H1 (cell line): Measurements from ENCODE around the gene CUL1. TPM values are rescaled to one million over a fixed set of nuclear protein-coding genes. Genes with fewer than 3 reads are reported as not detected.

ENCODE experiments used
- CTCF ChIA-PET: fragments of 300-600 bp; sonication (Branson Sonifier 250); formaldehyde crosslinking; loops from one replicate; lab custom pipeline; 2021; ENCODE audit not compliant: partially characterized antibody; lab: Charles Lee
- POLR2A ChIA-PET: fragments of 300-600 bp; sonication (Branson Sonifier 250); formaldehyde crosslinking; loops from one replicate; lab custom pipeline; 2021; ENCODE audit warnings: inconsistent platforms; ENCODE audit not compliant: partially characterized antibody; lab: Charles Lee
- DNase-seq, 2 experiments: peaks; one replicate each; pipeline versions ENCODE4 v3.0.0 to v3.0.0-alpha.2; 2010 to 2022; ENCODE audit warnings: low spot score in 2 of 2, low read depth in 1 of 2, mixed read lengths in 1 of 2
- FAIRE-seq: peaks from 2 replicates; lab custom pipeline; 2011; peaks lifted over from hg19 to GRCh38; lab: Jason Lieb, UNC
- H2AFZ ChIP-seq: 2 replicates; pipeline ENCODE4 v1.8.1; 2012; ENCODE audit warnings: low read length, inconsistent platforms
- H2AK5ac ChIP-seq: 2 replicates; pipeline ENCODE4 v1.6.1; 2013; ENCODE audit warnings: low read depth, low read length
- H2BK120ac ChIP-seq: replicated peaks from 2 replicates; pipeline ENCODE3; 2013; ENCODE audit warnings: low read depth, low read length, inconsistent platforms
- H2BK12ac ChIP-seq: 2 replicates; pipeline ENCODE4 v1.6.1; 2013; ENCODE audit warnings: low read depth, low read length
- H2BK15ac ChIP-seq: 2 replicates; pipeline ENCODE4 v1.6.1; 2013; ENCODE audit warnings: low read length
- H2BK20ac ChIP-seq: 2 replicates; pipeline ENCODE4 v1.6.1; 2013; ENCODE audit warnings: low read length
- H2BK5ac ChIP-seq: 2 replicates; pipeline ENCODE4 v1.6.1; 2013; ENCODE audit warnings: low read depth, low read length
- H3K14ac ChIP-seq: 2 replicates; pipeline ENCODE4 v1.6.1; 2013; ENCODE audit warnings: inconsistent platforms; ENCODE audit not compliant: insufficient read length
- H3K18ac ChIP-seq: 2 replicates; pipeline ENCODE4 v1.6.1; 2013; ENCODE audit warnings: low read length; ENCODE audit errors: extremely low read depth
- H3K23ac ChIP-seq: 2 replicates; pipeline ENCODE4 v1.6.1; 2013; ENCODE audit warnings: inconsistent platforms; ENCODE audit not compliant: insufficient read length
- H3K23me2 ChIP-seq: 2 replicates; pipeline ENCODE4 v1.6.1; 2013; ENCODE audit warnings: low read depth, low read length
- H3K27ac ChIP-seq: 2 replicates; pipeline ENCODE4 v1.6.1; 2011; ENCODE audit warnings: low read depth, low read length, inconsistent platforms
- H3K27me3 ChIP-seq, 4 experiments: replicated peaks in 1 of 4; 1 replicate in 1 of 4; 2 replicates in 3 of 4; pipeline versions ENCODE4 v1.6.1 to v1.8.1; 2011 to 2013; ENCODE audit warnings: low read length in 3 of 4, mild to moderate bottlenecking in 3 of 4, inconsistent platforms in 2 of 4, mixed read lengths in 2 of 4, moderate library complexity in 1 of 4; ENCODE audit not compliant: control insufficient read depth in 3 of 4, insufficient read depth in 3 of 4; ENCODE audit errors: extremely low read depth in 1 of 4
- H3K36me3 ChIP-seq, 4 experiments: 2 replicates each; pipeline versions ENCODE4 v1.6.1 to v1.8.1; 2011 to 2013; ENCODE audit warnings: mild to moderate bottlenecking in 4 of 4, low read length in 3 of 4, moderate library complexity in 2 of 4, control low read depth in 1 of 4, inconsistent platforms in 1 of 4; ENCODE audit not compliant: insufficient read depth in 4 of 4, control insufficient read depth in 2 of 4
- H3K4ac ChIP-seq: replicated peaks from 2 replicates; pipeline ENCODE3; 2013; ENCODE audit warnings: low read length, low read depth, mixed read lengths, inconsistent platforms; ENCODE audit not compliant: insufficient read length
- H3K4me1 ChIP-seq, 4 experiments: replicated peaks in 1 of 4; 1 replicate in 1 of 4; 2 replicates in 3 of 4; pipeline versions ENCODE4 v1.6.1 to v1.8.1; 2011 to 2013; ENCODE audit warnings: low read length in 3 of 4, inconsistent platforms in 2 of 4, mixed read lengths in 1 of 4; ENCODE audit not compliant: insufficient read depth in 4 of 4, control insufficient read depth in 3 of 4
- H3K4me2 ChIP-seq, 2 experiments: 2 replicates each; pipeline versions ENCODE4 v1.6.1 to v1.8.1; 2011 to 2013; ENCODE audit warnings: low read depth in 2 of 2, low read length in 2 of 2, control low read depth in 1 of 2, inconsistent platforms in 1 of 2, mild to moderate bottlenecking in 1 of 2; ENCODE audit not compliant: insufficient read depth in 1 of 2
- H3K4me3 ChIP-seq, 4 experiments: fragments of 200-600, 300-600 bp in 1 of 4; sonication (generic), shearing (Covaris generic), sonication (Bioruptor Twin) in 1 of 4; 2 replicates each; pipeline versions ENCODE4 v1.5.1 to v1.8.1; 2011 to 2016; ENCODE audit warnings: low read length in 4 of 4, low read depth in 3 of 4, control low read depth in 2 of 4, inconsistent platforms in 2 of 4, mild to moderate bottlenecking in 2 of 4, mixed read lengths in 1 of 4, moderate library complexity in 1 of 4; ENCODE audit not compliant: insufficient read depth in 2 of 4; ENCODE audit errors: extremely low read depth in 1 of 4
- H3K56ac ChIP-seq: replicated peaks from 2 replicates; pipeline ENCODE3; 2013; ENCODE audit warnings: low read depth, mild to moderate bottlenecking, mixed read lengths, low read length, inconsistent platforms; ENCODE audit not compliant: insufficient read length
- H3K79me1 ChIP-seq: 2 replicates; pipeline ENCODE4 v1.6.1; 2013; ENCODE audit warnings: low read depth, low read length, control low read depth
- H3K79me2 ChIP-seq, 2 experiments: 2 replicates each; pipeline versions ENCODE4 v1.6.1 to v1.8.1; 2012 to 2013; ENCODE audit warnings: low read length in 2 of 2, mild to moderate bottlenecking in 2 of 2, inconsistent platforms in 1 of 2; ENCODE audit not compliant: insufficient read depth in 2 of 2, control insufficient read depth in 1 of 2
- H3K9ac ChIP-seq, 4 experiments: replicated peaks in 1 of 4; 1 replicate in 1 of 4; 2 replicates in 3 of 4; pipeline versions ENCODE4 v1.6.1 to v1.8.1; 2011 to 2013; ENCODE audit warnings: low read depth in 3 of 4, low read length in 3 of 4, control low read depth in 2 of 4, mild to moderate bottlenecking in 2 of 4, moderate library complexity in 2 of 4, inconsistent platforms in 1 of 4; ENCODE audit errors: extremely low read depth in 1 of 4
- H3K9me3 ChIP-seq, 2 experiments: 2 replicates each; pipeline versions ENCODE4 v1.6.1 to v1.8.1; 2012 to 2013; ENCODE audit warnings: mild to moderate bottlenecking in 2 of 2, moderate library complexity in 2 of 2, control low read depth in 1 of 2, inconsistent platforms in 1 of 2, low read depth in 1 of 2, low read length in 1 of 2, mixed read lengths in 1 of 2; ENCODE audit not compliant: insufficient read depth in 2 of 2
- H4K20me1 ChIP-seq, 2 experiments: replicated peaks in 1 of 2; 2 replicates each; pipeline versions ENCODE3 to v1.8.1; 2011 to 2013; ENCODE audit warnings: inconsistent platforms in 2 of 2, low read length in 2 of 2, mild to moderate bottlenecking in 1 of 2; ENCODE audit not compliant: insufficient read depth in 2 of 2, control insufficient read depth in 1 of 2
- H4K5ac ChIP-seq: 2 replicates; pipeline ENCODE4 v1.6.1; 2013; ENCODE audit warnings: low read length, low read depth, mixed read lengths, inconsistent platforms; ENCODE audit not compliant: insufficient read length
- H4K8ac ChIP-seq: 2 replicates; pipeline ENCODE4 v1.8.0; 2013; ENCODE audit warnings: mild to moderate bottlenecking, moderate library complexity, low read length, inconsistent platforms; ENCODE audit not compliant: insufficient read depth; ENCODE audit errors: extremely low read depth
- H4K91ac ChIP-seq: replicated peaks from 2 replicates; pipeline ENCODE3; 2013; ENCODE audit warnings: low read length, mixed read lengths, inconsistent platforms; ENCODE audit not compliant: insufficient read length
- CBX5 ChIP-seq: fragments of 300-800, 300-1000 bp; sonication (generic); IDR thresholded peaks from 2 replicates; pipeline ENCODE4 v1.7.1; 2016; ENCODE audit warnings: antibody characterized with exemption, low read length, low read depth
- GTF2F1 ChIP-seq: IDR thresholded peaks from 2 replicates; pipeline ENCODE4 v1.6.1; 2012; ENCODE audit warnings: low read depth, low read length, improper control_type of control experiment, borderline replicate concordance
- NANOG ChIP-seq: IDR thresholded peaks from 2 replicates; pipeline ENCODE4 v1.6.1; 2011; ENCODE audit warnings: low read length, low read depth, mild to moderate bottlenecking, inconsistent platforms; ENCODE audit not compliant: insufficient read depth, poor library complexity, severe bottlenecking
- SP4 ChIP-seq: IDR thresholded peaks from 2 replicates; pipeline ENCODE4 v1.6.1; 2012; ENCODE audit warnings: low read length, inconsistent platforms
- TAF1 ChIP-seq: IDR thresholded peaks from 2 replicates; pipeline ENCODE4 v1.6.1; 2011; ENCODE audit warnings: mild to moderate bottlenecking, low read depth, low read length
- WGBS, 2 experiments: shearing (Covaris generic) in 1 of 2; methylation state at CpG; one replicate each; pipeline versions ENCODE4 v1.1.6 to v1.1.7; 2013 to 2015; ENCODE audit warnings: low lambda C conversion rate in 2 of 2, mixed read lengths in 2 of 2, inconsistent platforms in 1 of 2, low coverage in 1 of 2, missing lambda C conversion rate in 1 of 2; ENCODE audit not compliant: insufficient replicate concordance in 2 of 2, insufficient coverage in 1 of 2, insufficient read length in 1 of 2; ENCODE audit errors: extremely low coverage in 1 of 2, missing lambda C conversion rate in 1 of 2; 5-methylcytosine and 5-hydroxymethylcytosine counted together
- polyA plus RNA-seq, 7 experiments: library from polyadenylated mRNA; depleted of rRNA in 3 of 7; stranded (reverse) in 5 of 7; unstranded in 2 of 7; fragments of >200 nt in 5 of 7; fragments of 200-250 nt in 2 of 7; gene quantifications; 1 replicate in 5 of 7; 2 replicates in 1 of 7; 4 replicates in 1 of 7; pipeline versions ENCODE4 v1.2.1 to v1.2.3, GENCODE V29; 2011 to 2013; ENCODE audit warnings: missing spikeins in 2 of 7, mixed read lengths in 2 of 7
- total RNA-seq: library from RNA; stranded (reverse); fragmentation: NEBNext Ultra II Directional; extraction: Animal tissue kit (Norgen Biotek cat#: 25700); gene quantifications from 2 replicates; pipeline ENCODE4 v1.2.1, GENCODE V29; 2021

Gene CUL1
- total and polyA plus RNA-seq, 2 of the 8 experiments (the other 6 are each of a cell fraction or from before 2014, with no cell fraction given): 33.0 to 77.3 TPM

- 83% methylated on average over 3 of the region's 3 CpGs; no CpG with 5 or more reads in 1 of the 2 experiments for WGBS, 2 experiments
- Histone ChIP-seq H4K91ac (no peak overlapping the region), H2BK15ac (no peak overlapping the region), H4K20me1 (peaks cover 3 to 4% of the 10 kb centered on the region in 2 experiments), H3K36me3 (peaks cover 6 to 52% (median 27%) of the 10 kb centered on the region in 4 experiments), H3K9ac (no peak overlapping the region), H2BK120ac (no peak overlapping the region), H2AK5ac (no peak overlapping the region), H3K4me3 (no peak overlapping the region), H4K8ac (no peak overlapping the region), H3K79me1 (peaks cover 6% of the 10 kb centered on the region; the same call in 1 of the 2 replicates), H3K4me1 (no peaks in the 10 kb centered on the region), H3K23me2 (no peaks in the 10 kb centered on the region), H4K5ac (no peak overlapping the region), H3K9me3 (no peaks in the 10 kb centered on the region), H2BK5ac (no peak overlapping the region), H2BK20ac (no peak overlapping the region), H3K18ac (no peak overlapping the region), H2BK12ac (no peak overlapping the region), H3K4ac (no peak overlapping the region), H3K56ac (no peak overlapping the region), H3K27ac (no peak overlapping the region), H3K23ac (no peak overlapping the region), H3K79me2 (peaks cover 0 to 70% of the 10 kb centered on the region in 2 experiments; a peak in 2 of 4 replicates), H3K14ac (no peak overlapping the region), H3K4me2 (no peak overlapping the region), H2AFZ (no peak overlapping the region), H3K27me3 (no peaks in the 10 kb centered on the region)
- POLR2A ChIA-PET: interaction anchor here (0.6 kb wide), 1 partner anchor 443 kb away, joined by 3 read pairs; no protein-coding TSS in a partner anchor
- CTCF ChIA-PET: no interaction called here
- no peak for FAIRE-seq
- DNase-seq: no peak
- TF ChIP-seq CBX5 (no peak), GTF2F1 (no peak), SP4 (no peak), NANOG (no peak), TAF1 (no peak)
These were observed 37.3 kb downstream of the CUL1 start for GRCh38 chr7:148735967-148736366.
